Tibial nerve (tissue), 4 donors: ENCODE results near the gene ITFG1. TPM values are rescaled to one million over a fixed set of nuclear protein-coding genes. Genes with fewer than 3 reads are reported as not detected.
"Not testable (repeated sequence)": the region's sequence is repeated elsewhere in the genome, so short reads cannot be mapped to it uniquely, and the experiment has no call there.

Experiments
- DNase-seq, 2 donors: peaks; one replicate each; pipeline ENCODE4 v3.0.0-alpha.2; 2019; ENCODE audit warnings: low spot score in 2 of 2
- H3K27ac ChIP-seq, 4 donors: fragments of 200-600 bp; sonication (generic) in 3 of 4; one replicate each; pipeline ENCODE4 v1.5.1; 2017 to 2019; ENCODE audit warnings: mild to moderate bottlenecking in 1 of 4
- H3K27me3 ChIP-seq, 2 donors: fragments of 200-600 bp; sonication (generic) in 1 of 2; one replicate each; pipeline versions ENCODE4 v1.5.1 to v1.6.0; 2017 to 2019
- H3K36me3 ChIP-seq, 3 donors: fragments of 200-600 bp; sonication (generic); one replicate each; pipeline ENCODE4 v1.5.1; 2018 to 2019
- H3K4me1 ChIP-seq, 4 donors: fragments of 200-600 bp; sonication (generic) in 3 of 4; one replicate each; pipeline ENCODE4 v1.5.1; 2017 to 2019
- H3K4me3 ChIP-seq, 4 donors: fragments of 200-600 bp; sonication (generic) in 3 of 4; one replicate each; pipeline ENCODE4 v1.5.1; 2017 to 2019; ENCODE audit warnings: mild to moderate bottlenecking in 1 of 4, moderate library complexity in 1 of 4
- H3K9me3 ChIP-seq, 4 donors: fragments of 200-600 bp; sonication (generic) in 3 of 4; one replicate each; pipeline ENCODE4 v1.5.1; 2017 to 2019
- CTCF ChIP-seq, 5 experiments: fragments of 200-600 bp in 3 of 5; fragments of 450-650 bp in 2 of 5; sonication (generic) in 3 of 5; IDR thresholded peaks; one replicate each; pipeline ENCODE4 v1.5.1; 2016 to 2019; ENCODE audit warnings: antibody characterized with exemption in 5 of 5, mild to moderate bottlenecking in 3 of 5, moderate library complexity in 2 of 5
- EP300 ChIP-seq, 2 donors: sonication (generic); formaldehyde crosslinking; IDR thresholded peaks; one replicate each; pipeline ENCODE4 v1.6.1; 2017; ENCODE audit warnings: antibody characterized with exemption in 2 of 2, mild to moderate bottlenecking in 1 of 2
- POLR2A ChIP-seq, 2 donors: fragments of 450-650 bp; IDR thresholded peaks; one replicate each; pipeline ENCODE4 v1.6.1; 2017; ENCODE audit warnings: antibody characterized with exemption in 2 of 2, mild to moderate bottlenecking in 2 of 2, moderate library complexity in 2 of 2
- WGBS, 2 donors: methylation state at CpG; one replicate each; pipeline ENCODE4 v1.1.5; 2018; 5-methylcytosine and 5-hydroxymethylcytosine counted together
- total RNA-seq, 4 donors: library from RNA; depleted of rRNA; stranded (reverse); fragments of >200 nt; gene quantifications; one replicate each; pipeline ENCODE4 v1.1.0, GENCODE V29; 2016

ITFG1 gene
- total RNA-seq, 4 donors from 2014 or later, result 36.6 to 52.1 (median 40.9) TPM

- WGBS, 2 donors, result 94 to 97% methylated on average over 2 of the region's 2 CpGs
- no peak overlapping the region for H3K4me3 ChIP-seq
- TF ChIP-seq POLR2A (IDR thresholded peaks at IDR 0.05), result no peak
- TF ChIP-seq CTCF (IDR thresholded peaks at IDR 0.05), result no peak
Observed at GRCh38 chr16:47358816-47359215, 102.0 kb downstream of the ITFG1 start.

GRCh38 chr16:47349029-47349428 is 111.8 kb downstream of the ITFG1 start:
- H3K4me3 ChIP-seq, DNase-seq, H3K27ac ChIP-seq, H3K4me1 ChIP-seq, H3K27me3 ChIP-seq: not testable (repeated sequence)
- peaks cover 0 to 32% (median 0%) of the 10 kb centered on the region in 3 donors for H3K36me3 ChIP-seq
- H3K9me3 ChIP-seq, result peaks cover 0 to 49% (median 8%) of the 10 kb centered on the region in 4 donors
- 94 to 97% methylated on average over 2 of the region's 2 CpGs for WGBS, 2 donors

More at GRCh38 chr16:47358816-47359215, 102.0 kb downstream of the ITFG1 start:
- no peaks in the 10 kb centered on the region for H3K27me3 ChIP-seq
- peaks cover 0 to 48% (median 0%) of the 10 kb centered on the region in 3 donors for H3K36me3 ChIP-seq
- DNase-seq, result no peak
- H3K9me3 ChIP-seq, result peaks cover 0 to 9% (median 3%) of the 10 kb centered on the region in 4 donors
- H3K27ac ChIP-seq, result no peak overlapping the region
- no peaks in the 10 kb centered on the region for H3K4me1 ChIP-seq

GRCh38 chr16:47347021-47347696 is 113.7 kb downstream of the ITFG1 start:
- Histone ChIP-seq H3K36me3 (peaks cover 0 to 32% (median 0%) of the 10 kb centered on the region in 3 donors), H3K9me3 (peaks cover 0 to 35% (median 5%) of the 10 kb centered on the region in 4 donors)
- not testable (repeated sequence) for H3K4me3 ChIP-seq, H3K27ac ChIP-seq, DNase-seq, H3K4me1 ChIP-seq, H3K27me3 ChIP-seq
- 97 to 98% methylated on average over 22 to 23 of the region's 23 CpGs for WGBS, 2 donors

GRCh38 chr16:47342055-47342454 is 118.8 kb downstream of the ITFG1 start:
- Histone ChIP-seq H3K9me3 (peaks cover 0 to 32% (median 10%) of the 10 kb centered on the region in 4 donors), H3K27me3 (no peaks in the 10 kb centered on the region), H3K4me1 (no peaks in the 10 kb centered on the region), H3K27ac (no peak overlapping the region), H3K4me3 (no peak overlapping the region), H3K36me3 (peaks cover 0 to 31% (median 0%) of the 10 kb centered on the region in 3 donors)
- 87 to 88% methylated on average over 2 of the region's 2 CpGs for WGBS, 2 donors
- DNase-seq, result no peak
- TF ChIP-seq CTCF (IDR thresholded peaks at IDR 0.05), result no peak
- TF ChIP-seq EP300 (IDR thresholded peaks at IDR 0.05), result no peak
- TF ChIP-seq POLR2A (IDR thresholded peaks at IDR 0.05), result no peak

- H3K27ac ChIP-seq, result not testable (repeated sequence)
Observed at GRCh38 chr16:47330562-47330961, 130.3 kb downstream of the ITFG1 start.

GRCh38 chr16:47324309-47324708 is 136.6 kb downstream of the ITFG1 start:
- H3K27me3 ChIP-seq, H3K4me3 ChIP-seq, H3K36me3 ChIP-seq, H3K9me3 ChIP-seq, DNase-seq, H3K27ac ChIP-seq, H3K4me1 ChIP-seq: not testable (repeated sequence)
- WGBS, 2 donors, result 97 to 100% methylated on average over 2 of the region's 2 CpGs

More at GRCh38 chr16:47330562-47330961, 130.3 kb downstream of the ITFG1 start:
- H3K36me3 ChIP-seq, DNase-seq, H3K4me3 ChIP-seq, H3K27me3 ChIP-seq, H3K4me1 ChIP-seq, H3K9me3 ChIP-seq: not testable (repeated sequence)
- WGBS, 2 donors, result 87 to 93% methylated on average over 3 of the region's 3 CpGs

GRCh38 chr16:47323241-47323640 is 137.6 kb downstream of the ITFG1 start:
- no peak for DNase-seq
- no peak overlapping the region for H3K27ac ChIP-seq
- no peaks in the 10 kb centered on the region for H3K27me3 ChIP-seq
- H3K4me1 ChIP-seq, result no peaks in the 10 kb centered on the region
- TF ChIP-seq POLR2A (IDR thresholded peaks at IDR 0.05) (no peak), CTCF (IDR thresholded peaks at IDR 0.05) (no peak), EP300 (IDR thresholded peaks at IDR 0.05) (no peak)
- H3K4me3 ChIP-seq, result no peak overlapping the region
- peaks cover 0 to 3% (median 0%) of the 10 kb centered on the region in 4 donors for H3K9me3 ChIP-seq
- H3K36me3 ChIP-seq, result peaks cover 0 to 9% (median 0%) of the 10 kb centered on the region in 3 donors
